Panc1 (cell line): Measurements from ENCODE around the gene SRSF1. TPM values are rescaled to one million over a fixed set of nuclear protein-coding genes. Genes with fewer than 3 reads are reported as not detected.
A peak's percentile ranks its signal among the peaks of the same experiment; 100 is the strongest.

ENCODE experiments used
- ATAC-seq: fragments of 200-7000 bp; cut with Tn5 transposase; 2 replicates; pipeline ENCODE4 v1.9.1; 2020; ENCODE audit warnings: mild to moderate bottlenecking, moderate library complexity
- BruUV-seq: library from RNA; stranded (reverse); fragments of 400-500 nt; replicated peaks from 2 replicates; lab custom pipeline; 2021; lab: Mats Ljungman, UMichigan
- CTCF ChIA-PET: fragments of 300-600 bp; sonication (Branson Sonifier 250); formaldehyde crosslinking; loops from one replicate; lab custom pipeline; 2022; ENCODE audit warnings: antibody characterized with exemption; lab: Charles Lee
- POLR2A ChIA-PET: fragments of 300-600 bp; sonication (Branson Sonifier 250); formaldehyde crosslinking; loops from one replicate; lab custom pipeline; 2022; ENCODE audit warnings: antibody characterized with exemption; lab: Charles Lee
- DNase-seq: peaks from one replicate; pipeline ENCODE4 v3.0.0-alpha.2; 2010; ENCODE audit warnings: low read depth, low spot score
- H3K27ac ChIP-seq: 2 replicates; pipeline ENCODE4 v1.5.1; 2011; ENCODE audit warnings: mild to moderate bottlenecking, low read length, inconsistent platforms
- H3K27me3 ChIP-seq: fragments of 200-500 bp; sonication (Bioruptor generic); 2 replicates; pipeline ENCODE4 v1.6.0; 2014; ENCODE audit warnings: low read length, inconsistent platforms; ENCODE audit not compliant: control insufficient read depth, insufficient read depth
- H3K36me3 ChIP-seq: fragments of 200-500 bp; sonication (Bioruptor generic); 2 replicates; pipeline ENCODE4 v1.5.1; 2014; ENCODE audit warnings: inconsistent platforms, mild to moderate bottlenecking, low read length, moderate library complexity; ENCODE audit not compliant: control insufficient read depth, insufficient read depth
- H3K4me1 ChIP-seq: 2 replicates; pipeline ENCODE4 v1.5.1; 2011; ENCODE audit warnings: inconsistent platforms, mild to moderate bottlenecking, low read length, moderate library complexity; ENCODE audit not compliant: control insufficient read depth, insufficient read depth
- H3K4me3 ChIP-seq, 2 experiments: 2 replicates each; pipeline ENCODE4 v1.5.1; 2011 to 2012; ENCODE audit warnings: low read depth in 2 of 2, low read length in 2 of 2, mild to moderate bottlenecking in 2 of 2, inconsistent platforms in 1 of 2, moderate library complexity in 1 of 2
- H3K9me3 ChIP-seq: fragments of 200-500 bp; sonication (Bioruptor generic); 2 replicates; pipeline ENCODE4 v1.5.1; 2014; ENCODE audit warnings: low read depth, mild to moderate bottlenecking, inconsistent platforms, low read length, moderate library complexity; ENCODE audit not compliant: control insufficient read depth, insufficient read depth
- POLR2AphosphoS5 ChIP-seq: IDR thresholded peaks from 2 replicates; pipeline ENCODE4 v1.6.1; 2012; ENCODE audit warnings: mild to moderate bottlenecking, low read depth, low read length, moderate library complexity
- SIN3A ChIP-seq: IDR thresholded peaks from 2 replicates; pipeline ENCODE4 v1.6.1; 2012; ENCODE audit warnings: low read depth, mild to moderate bottlenecking, low read length, moderate library complexity, borderline replicate concordance; ENCODE audit not compliant: insufficient read depth
- TCF7L2 ChIP-seq: IDR thresholded peaks from 2 replicates; pipeline ENCODE4 v1.6.1; 2011; ENCODE audit warnings: mild to moderate bottlenecking, low read depth, low read length, inconsistent platforms
- in situ Hi-C: cut with HindIII; loops from 2 replicates; pipeline ENCODE4 v1.10.0; 2016; ENCODE audit warnings: low sequenced_read_pairs, low pct_unique_long_range_greater_than_20kb
- intact Hi-C: fragments of 100-400 bp; cut with micrococcal nuclease; formaldehyde crosslinking; loops from one replicate; pipeline ENCODE4 v1.10.0; 2022; ENCODE audit not compliant: unreplicated experiment
- total RNA-seq: library from RNA; stranded (reverse); gene quantifications from one replicate; pipeline ENCODE4 v1.2.1, GENCODE V29; 2021; ENCODE audit not compliant: unreplicated experiment
- TF ChIP-seq, protein P1 (sequence below): fragments of 450-650 bp; IDR thresholded peaks from 2 replicates; pipeline ENCODE4 v1.5.1; 2017; ENCODE audit warnings: mild to moderate bottlenecking
- TF ChIP-seq, protein P2 (sequence below), 2 experiments: IDR thresholded peaks; 2 replicates each; pipeline ENCODE4 v1.6.1; 2011 to 2012; ENCODE audit warnings: low read depth in 2 of 2, control low read depth in 1 of 2, low read length in 1 of 2, mild to moderate bottlenecking in 1 of 2, moderate library complexity in 1 of 2; ENCODE audit not compliant: insufficient read depth in 1 of 2

The SRSF1 gene
- total RNA-seq, 1 experiment from 2014 or later: 362 TPM

GRCh38 chr17:58032691-58033415 lies 25.8 kb upstream of the SRSF1 start:
- in situ Hi-C loops: no loop called here
- TF ChIP-seq, protein P1, sequence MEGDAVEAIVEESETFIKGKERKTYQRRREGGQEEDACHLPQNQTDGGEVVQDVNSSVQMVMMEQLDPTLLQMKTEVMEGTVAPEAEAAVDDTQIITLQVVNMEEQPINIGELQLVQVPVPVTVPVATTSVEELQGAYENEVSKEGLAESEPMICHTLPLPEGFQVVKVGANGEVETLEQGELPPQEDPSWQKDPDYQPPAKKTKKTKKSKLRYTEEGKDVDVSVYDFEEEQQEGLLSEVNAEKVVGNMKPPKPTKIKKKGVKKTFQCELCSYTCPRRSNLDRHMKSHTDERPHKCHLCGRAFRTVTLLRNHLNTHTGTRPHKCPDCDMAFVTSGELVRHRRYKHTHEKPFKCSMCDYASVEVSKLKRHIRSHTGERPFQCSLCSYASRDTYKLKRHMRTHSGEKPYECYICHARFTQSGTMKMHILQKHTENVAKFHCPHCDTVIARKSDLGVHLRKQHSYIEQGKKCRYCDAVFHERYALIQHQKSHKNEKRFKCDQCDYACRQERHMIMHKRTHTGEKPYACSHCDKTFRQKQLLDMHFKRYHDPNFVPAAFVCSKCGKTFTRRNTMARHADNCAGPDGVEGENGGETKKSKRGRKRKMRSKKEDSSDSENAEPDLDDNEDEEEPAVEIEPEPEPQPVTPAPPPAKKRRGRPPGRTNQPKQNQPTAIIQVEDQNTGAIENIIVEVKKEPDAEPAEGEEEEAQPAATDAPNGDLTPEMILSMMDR: no peak
- TF ChIP-seq TCF7L2 (no peak), POLR2AphosphoS5 (no peak), SIN3A (no peak)
- TF ChIP-seq, protein P2, sequence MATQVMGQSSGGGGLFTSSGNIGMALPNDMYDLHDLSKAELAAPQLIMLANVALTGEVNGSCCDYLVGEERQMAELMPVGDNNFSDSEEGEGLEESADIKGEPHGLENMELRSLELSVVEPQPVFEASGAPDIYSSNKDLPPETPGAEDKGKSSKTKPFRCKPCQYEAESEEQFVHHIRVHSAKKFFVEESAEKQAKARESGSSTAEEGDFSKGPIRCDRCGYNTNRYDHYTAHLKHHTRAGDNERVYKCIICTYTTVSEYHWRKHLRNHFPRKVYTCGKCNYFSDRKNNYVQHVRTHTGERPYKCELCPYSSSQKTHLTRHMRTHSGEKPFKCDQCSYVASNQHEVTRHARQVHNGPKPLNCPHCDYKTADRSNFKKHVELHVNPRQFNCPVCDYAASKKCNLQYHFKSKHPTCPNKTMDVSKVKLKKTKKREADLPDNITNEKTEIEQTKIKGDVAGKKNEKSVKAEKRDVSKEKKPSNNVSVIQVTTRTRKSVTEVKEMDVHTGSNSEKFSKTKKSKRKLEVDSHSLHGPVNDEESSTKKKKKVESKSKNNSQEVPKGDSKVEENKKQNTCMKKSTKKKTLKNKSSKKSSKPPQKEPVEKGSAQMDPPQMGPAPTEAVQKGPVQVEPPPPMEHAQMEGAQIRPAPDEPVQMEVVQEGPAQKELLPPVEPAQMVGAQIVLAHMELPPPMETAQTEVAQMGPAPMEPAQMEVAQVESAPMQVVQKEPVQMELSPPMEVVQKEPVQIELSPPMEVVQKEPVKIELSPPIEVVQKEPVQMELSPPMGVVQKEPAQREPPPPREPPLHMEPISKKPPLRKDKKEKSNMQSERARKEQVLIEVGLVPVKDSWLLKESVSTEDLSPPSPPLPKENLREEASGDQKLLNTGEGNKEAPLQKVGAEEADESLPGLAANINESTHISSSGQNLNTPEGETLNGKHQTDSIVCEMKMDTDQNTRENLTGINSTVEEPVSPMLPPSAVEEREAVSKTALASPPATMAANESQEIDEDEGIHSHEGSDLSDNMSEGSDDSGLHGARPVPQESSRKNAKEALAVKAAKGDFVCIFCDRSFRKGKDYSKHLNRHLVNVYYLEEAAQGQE (IDR thresholded peaks at IDR 0.05; ENCODE audit: insufficient read depth in 1 of 2, low read depth in 2 of 2, low read length in 1 of 2): no peak
- Histone ChIP-seq H3K9me3 (no peaks in the 10 kb centered on the region), H3K27ac (no peak overlapping the region), H3K27me3 (no peaks in the 10 kb centered on the region), H3K4me1 (no peaks in the 10 kb centered on the region), H3K36me3 (no peaks in the 10 kb centered on the region), H3K4me3 (no peak overlapping the region)
- ChIA-PET POLR2A (no interaction called here), CTCF (no interaction called here)
- BruUV-seq: no TSS peak
- intact Hi-C loops: no loop called here
- DNase-seq (no peak), ATAC-seq (0 out of 2 replicates have a peak, but pooled peaks have one; percentile 42)

DNA sequence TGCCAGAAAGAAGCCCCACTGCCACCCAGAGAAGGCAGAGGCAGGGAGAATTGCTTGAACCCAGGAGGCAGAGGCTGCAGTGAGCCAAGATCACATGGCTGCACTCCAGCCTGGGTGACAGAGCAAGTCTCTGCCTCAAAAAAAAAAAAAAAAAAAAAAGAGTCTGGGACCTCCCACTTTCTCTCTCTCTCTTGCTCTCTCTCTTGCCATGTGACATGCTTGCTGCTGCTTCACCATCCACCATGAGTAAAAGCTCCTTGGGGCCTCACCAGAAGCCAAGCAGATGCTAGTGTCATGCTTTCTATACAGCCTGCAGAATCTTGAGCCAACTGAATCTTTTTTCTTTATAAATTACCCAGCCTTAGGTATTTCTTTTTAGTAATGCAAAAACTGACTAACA lies 21.5 kb upstream of the SRSF1 start:
- CTCF ChIA-PET: no interaction called here

More for the DNA sequence above, 21.5 kb upstream of the SRSF1 start:
- intact Hi-C loops (no loop called here), in situ Hi-C loops (no loop called here)
- H3K27me3 ChIP-seq: no peaks in the 10 kb centered on the region
- no peak overlapping the region for H3K27ac ChIP-seq
- no peaks in the 10 kb centered on the region for H3K4me1 ChIP-seq
- no peaks in the 10 kb centered on the region for H3K36me3 ChIP-seq
- TF ChIP-seq, protein P1: no peak
- TF ChIP-seq TCF7L2: no peak
- TF ChIP-seq POLR2AphosphoS5: no peak
- TF ChIP-seq, protein P2 (IDR thresholded peaks at IDR 0.05; ENCODE audit: insufficient read depth in 1 of 2, low read depth in 2 of 2, low read length in 1 of 2): no peak
- no peak for TF ChIP-seq SIN3A
- no peak for DNase-seq
- H3K9me3 ChIP-seq: no peaks in the 10 kb centered on the region
- BruUV-seq: no TSS peak
- no peak overlapping the region for H3K4me3 ChIP-seq
- POLR2A ChIA-PET: no interaction called here
- no peak for ATAC-seq
